Inflammatory macrophage treated with lipopolysaccharide for 1 hour (primary cell): ENCODE measurements around the gene POLRMT.
A peak's percentile ranks its signal among the peaks of the same experiment; 100 is the strongest.
"Not testable (repeated sequence)": the region's sequence is repeated elsewhere in the genome, so short reads cannot be mapped to it uniquely, and the experiment has no call there.

Experiments used
- DNase-seq, 2 donors: peaks; one replicate each; pipeline ENCODE4 v3.0.0-alpha.2; 2020 to 2022

POLRMT gene

GRCh38 chr19:610801-611480 is 22.4 kb downstream of the POLRMT start:
- no peak for DNase-seq

- DNase-seq: no peak
These were observed 23.1 kb downstream of the POLRMT start for GRCh38 chr19:610071-610800.

GRCh38 chr19:609004-609346 is 24.4 kb downstream of the POLRMT start:
- DNase-seq: peak; percentile 25 to 28

GRCh38 chr19:608155-609003 is 25.0 kb downstream of the POLRMT start:
- DNase-seq: no peak

GRCh38 chr19:607301-608154 is 25.8 kb downstream of the POLRMT start:
- no peak for DNase-seq

GRCh38 chr19:605061-605971 is 28.0 kb downstream of the POLRMT start:
- DNase-seq: not testable (repeated sequence)

GRCh38 chr19:604355-604754 is 29.0 kb downstream of the POLRMT start:
- peak; percentile 11 to 12 for DNase-seq

GRCh38 chr19:603779-604178 is 29.6 kb downstream of the POLRMT start:
- not testable (repeated sequence) for DNase-seq

- not testable (repeated sequence) for DNase-seq
These were observed 30.1 kb downstream of the POLRMT start for GRCh38 chr19:603302-603639.

- no peak for DNase-seq
These were observed 30.7 kb downstream of the POLRMT start for GRCh38 chr19:602391-603301.

GRCh38 chr19:601790-602189 is 31.5 kb downstream of the POLRMT start:
- DNase-seq: no peak

- no peak for DNase-seq
These were observed 32.0 kb downstream of the POLRMT start for GRCh38 chr19:601310-601709.

GRCh38 chr19:597406-598315 is 35.7 kb downstream of the POLRMT start:
- no peak for DNase-seq

GRCh38 chr19:596263-596655 is 37.1 kb downstream of the POLRMT start:
- no peak for DNase-seq

GRCh38 chr19:595326-596262 is 37.7 kb downstream of the POLRMT start:
- DNase-seq: no peak

GRCh38 chr19:594265-594870 is 39.0 kb downstream of the POLRMT start:
- no peak for DNase-seq

- peak in 1 of 2 donors; percentile 46 for DNase-seq
These were observed 39.8 kb downstream of the POLRMT start for GRCh38 chr19:593505-593904.

- no peak for DNase-seq
These were observed 40.3 kb downstream of the POLRMT start for GRCh38 chr19:593055-593454.
